Activated T-cell treated with anti-CD3 and anti-CD28 coated beads for 1 hour (primary cell): ENCODE data around the gene MRPL10.
A peak's percentile ranks its signal among the peaks of the same experiment; 100 is the strongest.

Experiments
- DNase-seq: peaks from one replicate; pipeline ENCODE4 v3.0.0-alpha.2; 2020; ENCODE audit warnings: low read depth

MRPL10 gene

DNA sequence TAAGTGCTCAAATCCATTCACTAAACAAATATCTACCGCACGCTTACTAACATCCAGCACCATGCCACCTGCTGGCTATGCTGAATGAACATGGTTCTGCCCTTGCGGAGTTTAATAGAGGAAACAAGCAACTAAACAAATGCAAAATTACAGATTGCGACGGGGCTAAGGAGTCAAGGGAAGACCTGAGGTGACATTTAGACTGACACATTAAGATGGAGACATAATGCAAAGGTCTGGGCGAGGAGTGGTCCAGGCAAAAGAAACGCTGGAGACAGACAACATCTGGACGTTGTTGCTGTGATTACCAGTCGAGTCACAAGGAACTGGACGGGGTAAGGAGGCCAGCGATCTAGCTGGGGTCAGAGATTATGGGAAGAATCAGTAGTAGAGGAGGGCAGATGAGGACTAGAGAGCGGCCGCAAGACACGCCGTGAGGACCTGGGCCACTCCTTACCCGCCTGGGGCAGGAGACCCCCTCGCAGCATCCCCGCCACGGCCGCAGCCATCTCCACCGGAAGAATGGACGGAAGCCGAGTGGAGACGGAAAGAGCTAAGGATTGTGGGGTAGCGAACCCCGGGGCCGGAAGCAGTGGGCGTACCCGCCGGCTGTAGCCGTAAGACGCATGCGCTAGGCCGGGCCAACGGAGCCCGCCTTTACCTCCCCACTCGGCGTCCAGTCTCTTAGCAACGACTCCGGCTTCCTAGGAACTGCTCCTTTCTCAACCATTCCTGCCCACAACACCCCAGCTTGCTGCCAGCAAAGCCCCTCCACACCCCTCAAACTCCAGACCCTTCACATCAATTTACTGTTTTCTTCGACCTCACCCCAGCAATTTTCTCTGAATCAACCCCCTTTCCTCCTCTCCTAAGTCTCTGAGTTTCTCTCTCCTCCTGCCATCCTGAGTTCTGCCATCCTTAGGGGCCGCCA is at the start of gene MRPL10, which contains the start of gene LRRC46:
TSS of gene MRPL10 (minus strand) at position 539 of the 931 bp plus-strand sequence. CDS start at position 509, 30 bp downstream.
TSS of gene LRRC46 (plus strand) at position 668 of the 931 bp plus-strand sequence. CDS start 320 bp downstream, outside the sequence.
- DNase-seq, result peak; percentile 86

DNA sequence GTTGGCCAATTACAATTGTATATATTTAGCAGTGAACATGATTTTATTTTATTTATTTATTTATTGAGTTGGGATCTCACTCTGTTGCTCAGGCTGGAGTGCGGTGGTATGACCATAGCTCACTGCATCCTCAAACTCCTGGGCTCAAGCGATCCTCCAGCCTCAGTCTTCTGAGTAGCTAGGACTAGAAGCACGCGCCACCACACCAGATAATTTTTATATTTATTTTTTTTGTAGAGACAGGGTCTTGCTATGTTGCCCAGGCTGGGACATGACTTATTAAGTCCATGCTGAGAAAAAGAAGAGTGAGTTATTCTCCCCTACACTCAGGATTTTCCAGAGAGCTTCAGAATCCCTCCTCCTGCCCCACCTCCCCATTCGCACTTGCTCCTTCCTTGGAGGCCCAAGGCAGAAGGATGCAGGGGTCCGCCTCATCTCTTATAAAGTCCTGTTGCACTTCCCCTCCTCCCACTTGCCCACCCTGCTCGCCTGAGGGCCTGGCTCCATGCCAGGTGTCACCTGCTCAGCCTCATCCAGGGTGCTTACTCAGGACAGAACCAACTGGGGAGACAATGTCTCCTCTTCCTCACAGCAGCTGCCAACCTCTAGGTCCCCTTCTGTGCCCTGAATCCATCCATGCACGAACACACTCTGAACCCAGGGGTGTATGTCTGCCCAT is 48.6 kb upstream of the MRPL10 start:
- DNase-seq, result no peak

DNA sequence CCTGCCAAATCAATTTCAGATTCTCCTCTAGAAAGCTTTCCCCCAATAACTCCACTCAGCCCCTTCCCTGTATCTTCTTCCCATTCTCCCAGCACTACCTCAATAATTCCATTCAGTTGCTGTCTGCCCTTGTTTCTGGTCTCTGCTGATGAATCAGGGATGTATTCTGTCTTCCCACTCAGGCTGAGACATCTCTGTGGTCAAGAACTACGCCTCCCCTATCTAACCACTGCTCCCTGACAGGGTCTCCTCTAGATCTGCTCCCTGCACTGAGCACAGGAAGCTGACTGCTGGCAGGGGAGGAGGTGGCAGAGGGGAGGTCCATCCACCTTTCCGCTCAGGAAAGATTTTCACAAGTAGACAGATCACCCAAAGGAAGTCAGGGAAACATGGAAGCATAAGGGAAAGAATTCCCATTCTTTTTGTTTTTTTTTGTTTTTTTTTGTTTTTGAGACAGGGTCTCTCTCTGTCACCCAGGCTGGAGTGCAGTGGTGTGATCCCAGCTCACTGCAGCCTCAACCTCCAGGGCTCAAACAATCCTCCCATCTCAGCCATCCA is 47.8 kb upstream of the MRPL10 start:
- DNase-seq, result no peak

DNA sequence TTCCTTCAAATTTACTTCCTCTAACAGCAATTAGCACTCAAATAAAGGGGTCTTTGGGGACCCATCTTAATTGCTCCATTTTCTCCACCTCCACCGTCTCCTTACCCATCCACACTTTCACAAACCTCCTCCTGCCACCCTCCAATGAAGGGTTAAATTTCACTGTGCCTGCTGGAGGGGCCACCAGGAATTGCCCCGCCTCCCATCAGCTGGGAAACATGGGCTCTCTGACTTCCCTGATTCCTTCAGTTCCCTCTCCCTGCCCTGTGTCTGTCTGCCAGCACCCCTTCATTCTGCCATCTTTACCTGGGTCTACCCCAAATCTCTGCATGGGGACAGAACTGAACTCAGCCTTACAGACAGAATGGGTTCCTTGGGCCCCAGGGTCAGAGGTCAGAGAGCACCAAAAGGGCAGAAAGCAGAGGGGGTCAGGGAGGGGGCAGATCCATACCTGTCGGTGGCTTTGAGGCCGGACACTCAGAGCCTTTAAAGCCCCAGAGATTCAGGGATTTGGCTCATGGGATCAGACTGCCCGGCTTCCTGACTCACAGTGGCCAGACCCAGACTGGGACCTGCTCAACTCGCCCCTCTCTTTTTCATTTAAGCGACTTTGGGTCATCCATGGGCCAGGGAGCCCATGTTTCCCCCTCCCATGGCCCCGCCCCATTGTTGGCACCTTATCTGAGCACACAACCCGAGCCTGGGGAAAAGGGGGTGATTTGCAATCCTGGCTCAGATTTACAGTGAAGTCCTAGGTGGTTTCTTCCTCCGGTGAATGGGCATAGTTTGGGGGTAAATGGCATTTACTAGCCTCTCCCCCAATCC is 47.1 kb upstream of the MRPL10 start:
- no peak for DNase-seq

DNA sequence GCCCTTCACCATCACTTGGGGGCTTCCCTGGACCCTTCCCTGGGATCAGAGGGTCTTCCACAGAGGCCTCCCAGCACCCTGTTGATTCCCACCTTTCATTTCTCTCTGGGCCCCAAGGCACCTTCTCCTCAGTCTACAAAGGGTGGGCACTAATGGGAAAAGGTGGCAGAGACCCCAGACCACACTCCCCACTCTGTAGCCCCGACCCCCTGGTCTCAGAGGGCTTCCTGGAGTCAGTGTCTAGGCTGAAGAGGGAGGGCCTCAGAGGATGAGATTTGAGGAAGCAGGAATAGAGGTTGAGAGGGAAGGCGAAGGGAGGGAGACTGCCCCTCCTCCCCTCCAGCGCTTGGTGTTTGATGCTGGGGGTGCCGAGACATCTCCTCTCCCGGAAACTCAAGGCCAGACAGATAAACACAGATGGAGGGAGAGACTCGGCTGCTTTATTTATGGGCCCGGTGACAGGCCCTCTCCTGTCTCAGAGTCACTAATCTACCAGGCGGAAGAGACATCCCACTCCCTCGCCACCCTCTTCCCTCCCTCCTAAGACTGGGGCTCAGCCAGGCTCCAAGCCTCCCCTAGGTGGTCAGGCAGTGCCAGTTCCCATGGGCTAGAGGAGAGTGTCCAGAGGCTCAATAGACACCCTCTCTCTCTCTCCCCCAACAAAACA is 46.2 kb upstream of the MRPL10 start:
- no peak for DNase-seq

DNA sequence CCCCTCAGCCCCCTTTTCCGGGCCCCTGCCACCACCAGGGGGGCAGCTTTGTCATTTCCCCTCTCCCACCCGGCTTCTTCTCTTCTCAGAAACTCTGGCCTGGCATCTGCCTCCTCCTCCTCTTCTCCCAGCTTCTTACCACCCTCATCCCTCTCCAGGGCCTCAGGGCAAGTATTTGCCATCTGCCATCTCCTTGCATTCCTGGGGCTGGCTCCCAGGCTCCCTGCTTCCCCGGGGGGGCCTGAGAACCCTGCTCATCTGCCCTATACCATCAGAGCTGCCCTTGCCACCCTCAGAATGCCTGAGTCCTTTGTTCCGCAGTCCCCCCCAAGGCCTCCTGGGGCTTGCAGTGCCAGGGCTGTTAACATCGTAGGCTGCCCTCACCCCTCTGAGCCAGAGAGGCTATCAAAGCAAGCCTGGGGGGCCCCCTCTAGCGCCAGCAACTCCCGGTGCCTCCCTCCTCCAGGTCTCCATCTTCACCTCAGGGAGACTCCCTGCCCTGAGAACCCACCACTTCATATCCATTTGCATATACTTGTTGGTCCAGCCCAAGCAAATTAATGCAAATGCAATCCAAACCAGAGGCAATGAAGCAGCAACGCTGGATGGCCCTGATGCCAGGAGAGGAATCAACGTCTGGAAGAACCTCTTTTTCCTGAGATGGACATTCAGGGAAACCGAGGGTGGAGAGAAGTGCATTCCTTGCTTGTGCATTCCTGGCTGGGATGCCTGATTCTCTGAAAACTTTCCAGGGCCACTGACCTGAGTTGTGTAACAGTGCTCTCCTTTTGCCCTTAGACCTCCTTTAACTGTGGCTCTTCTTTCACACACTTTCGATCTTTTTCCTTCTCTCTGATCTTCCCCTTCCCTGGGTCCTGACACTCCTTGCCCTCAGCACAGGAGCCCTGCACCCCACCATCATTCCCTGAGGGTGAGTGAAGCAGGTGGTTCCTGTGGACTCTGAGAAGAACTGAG is 44.0 kb upstream of the MRPL10 start:
- no peak for DNase-seq

DNA sequence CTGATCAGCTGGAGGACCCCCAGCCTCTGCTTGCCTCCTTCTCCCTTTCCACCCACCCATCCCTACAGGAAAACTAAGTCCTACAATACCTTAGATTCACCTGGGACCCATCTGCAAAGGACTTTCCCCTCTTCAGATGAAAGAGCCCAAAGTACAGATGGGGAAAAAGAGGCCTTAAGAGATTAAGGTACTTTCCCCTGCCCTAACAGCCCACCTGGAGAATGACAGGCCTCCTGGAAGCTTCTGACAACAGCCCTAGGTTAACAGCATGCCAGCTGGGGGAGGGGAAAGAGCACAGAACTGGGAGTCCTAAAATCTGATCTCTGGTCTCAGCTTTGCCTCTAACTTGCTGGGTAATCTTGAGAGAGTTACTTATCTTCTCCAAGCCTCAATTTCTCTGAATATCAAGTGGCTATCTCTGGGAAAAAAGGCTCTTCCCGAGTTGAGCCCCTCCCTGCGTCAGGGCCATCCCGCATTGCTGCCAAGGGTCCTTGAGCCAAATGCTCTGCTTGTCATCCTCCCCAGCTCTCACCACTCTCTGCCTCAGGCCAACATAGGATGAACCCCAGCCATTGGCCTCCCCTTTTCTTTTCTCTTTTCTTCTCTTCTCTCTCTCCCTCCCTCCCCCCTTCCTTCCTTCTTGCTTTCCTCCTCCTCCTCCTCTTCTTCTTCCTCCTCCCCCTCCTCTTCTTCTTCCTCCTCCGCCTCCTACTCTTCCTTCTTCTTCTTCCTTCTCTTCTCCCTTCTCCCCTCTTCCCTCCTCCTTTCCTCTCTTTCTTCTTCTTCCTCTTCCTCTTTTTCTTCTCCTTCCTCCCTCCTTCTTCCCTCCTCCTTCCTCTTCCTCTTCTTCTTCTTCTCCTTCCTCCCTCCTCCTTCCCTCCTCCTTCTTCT is 42.1 kb upstream of the MRPL10 start:
- no peak for DNase-seq

DNA sequence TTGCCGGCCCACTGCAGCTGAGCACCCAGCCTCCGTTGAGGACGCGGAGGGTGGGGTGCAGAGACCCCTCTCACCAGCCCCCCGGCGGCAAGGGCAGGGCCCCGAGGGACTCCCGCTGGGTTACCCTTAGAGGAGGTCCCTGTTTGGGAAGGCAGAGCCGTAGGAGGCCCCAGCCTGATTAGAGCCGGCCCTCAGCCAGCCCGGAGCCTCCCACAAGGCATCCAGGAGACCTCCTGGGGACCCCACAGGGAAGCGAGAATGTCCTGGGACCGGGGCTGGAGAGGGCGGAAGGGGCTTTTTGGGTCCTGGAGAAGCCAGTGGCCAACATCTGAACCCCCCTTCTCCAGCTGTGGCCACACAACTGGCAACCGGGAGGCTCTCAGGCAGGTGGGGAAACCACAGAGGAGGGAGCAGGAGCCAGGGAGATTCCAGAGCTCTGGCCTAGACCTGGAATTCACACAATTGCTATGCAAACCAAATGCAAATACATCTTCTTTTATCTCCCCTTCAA is 41.4 kb upstream of the MRPL10 start:
- DNase-seq, result no peak

DNA sequence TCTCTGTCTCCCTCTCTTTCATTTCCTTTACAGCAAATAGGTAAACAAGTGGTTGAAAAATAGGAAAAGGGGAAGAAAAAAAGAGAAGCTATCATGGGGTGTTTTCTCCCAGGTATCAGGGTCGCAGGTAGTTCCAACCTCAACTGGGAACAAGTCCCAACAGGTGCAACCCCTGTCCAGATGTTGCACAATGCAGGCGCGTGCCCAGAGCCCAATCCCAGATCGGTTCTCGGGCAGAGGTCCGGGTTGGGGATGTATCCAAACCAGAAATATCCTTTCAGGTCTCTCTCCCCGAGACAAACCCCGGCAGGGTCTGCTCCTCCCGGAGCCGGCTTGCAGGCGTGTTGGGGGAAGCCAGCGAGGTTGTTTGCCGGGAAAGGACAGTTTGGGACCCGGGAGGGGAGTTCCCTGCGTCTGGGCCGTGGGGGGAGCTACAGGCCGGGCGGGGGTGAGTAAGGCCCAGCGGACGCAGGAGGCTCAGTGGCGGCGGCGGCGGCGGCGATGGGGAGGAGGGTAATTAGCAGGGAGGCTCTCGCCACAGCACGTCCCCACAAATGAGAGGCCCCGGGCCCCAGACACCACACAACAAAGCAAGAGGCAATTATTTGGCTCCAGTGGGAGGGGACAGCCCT is 40.8 kb upstream of the MRPL10 start:
- DNase-seq, result no peak

DNA sequence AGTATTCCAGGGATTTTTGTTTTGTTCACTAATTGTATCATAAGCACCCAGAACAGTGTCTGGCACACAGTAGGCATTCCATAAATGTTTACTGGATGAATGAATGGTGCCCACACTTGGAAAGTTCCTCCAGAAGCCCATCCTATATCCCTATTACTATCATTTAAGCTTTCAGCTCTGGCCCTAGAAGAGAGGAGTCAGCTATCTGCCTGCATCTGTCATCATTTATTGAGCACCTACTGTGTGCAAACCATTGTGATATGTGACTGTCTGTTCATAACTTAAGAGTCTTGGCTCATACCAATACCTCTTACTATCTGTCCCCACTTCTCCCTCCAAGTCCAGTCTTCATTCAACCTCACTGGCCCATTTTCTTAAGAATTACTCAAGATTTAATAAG is 39.7 kb upstream of the MRPL10 start:
- DNase-seq, result no peak

DNA sequence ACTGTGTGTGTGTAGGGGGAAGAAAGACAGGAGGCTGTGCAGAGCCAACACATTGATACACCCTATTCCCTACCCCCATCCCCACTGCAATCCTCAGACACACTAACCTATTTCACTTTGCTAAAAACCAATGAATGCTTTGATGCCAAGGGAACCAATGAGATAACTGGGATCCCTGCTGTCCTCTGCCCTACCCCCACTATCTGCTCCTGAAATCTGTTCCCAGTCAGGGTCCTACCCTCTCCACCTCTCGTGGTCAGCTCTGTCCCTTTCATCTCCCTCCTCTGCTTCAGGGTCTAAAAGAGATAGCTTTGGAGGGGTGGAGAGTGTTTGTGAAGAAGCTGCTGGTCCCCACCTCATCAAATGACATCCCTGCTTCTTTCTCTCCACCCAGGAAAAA is 38.7 kb upstream of the MRPL10 start:
- DNase-seq, result no peak

DNA sequence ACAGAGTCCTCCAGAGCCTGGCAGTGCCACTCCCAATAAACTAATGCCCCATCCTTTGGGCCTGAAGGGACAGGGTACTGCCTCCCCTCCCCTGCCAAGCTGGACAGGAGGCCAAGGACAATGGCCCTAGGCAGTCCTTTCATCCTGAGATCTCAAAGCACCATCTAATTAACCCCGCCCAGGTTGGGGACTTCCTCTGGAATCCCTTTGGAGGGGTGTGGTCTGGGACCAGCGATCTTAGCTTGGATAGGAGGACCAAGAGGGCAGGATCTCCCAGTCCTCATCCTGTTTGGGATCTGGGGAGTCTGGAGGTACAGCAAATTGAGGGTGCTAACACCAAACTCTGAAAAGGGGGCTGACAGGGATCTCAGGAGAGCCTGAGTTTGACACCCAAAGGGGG is 37.8 kb upstream of the MRPL10 start:
- no peak for DNase-seq

DNA sequence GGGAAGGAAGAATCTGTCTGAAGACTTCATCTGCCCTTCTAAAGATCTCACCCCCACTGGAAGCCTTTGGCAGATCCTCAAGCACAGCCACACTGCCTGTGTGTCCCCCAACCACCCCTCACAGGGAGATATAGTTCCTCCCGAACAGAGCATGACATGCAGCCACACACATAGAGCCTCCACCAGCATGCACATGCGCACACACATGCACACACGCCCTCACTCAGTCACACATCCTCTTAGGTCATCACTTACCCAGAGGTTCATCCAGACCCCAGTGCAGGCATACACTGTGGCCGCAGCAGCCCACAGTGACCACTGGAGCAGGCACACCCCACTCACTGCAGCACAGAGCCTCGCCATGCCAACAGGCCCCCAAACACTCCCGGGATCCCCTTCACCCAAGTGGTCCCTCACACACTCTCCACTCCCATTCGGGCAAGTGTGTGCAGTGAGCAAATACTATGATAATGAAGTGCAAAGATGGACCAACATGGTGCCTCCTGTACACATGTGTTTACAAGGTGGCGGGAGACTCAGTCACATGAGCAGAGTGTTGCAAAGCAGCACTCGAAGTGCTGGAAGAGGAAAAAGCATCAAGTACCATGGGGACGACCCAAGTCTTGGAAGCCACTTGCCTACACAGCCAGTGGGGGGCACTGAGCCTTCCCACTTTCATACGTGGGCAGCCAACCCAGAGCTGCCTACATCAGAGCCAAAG is 36.6 kb upstream of the MRPL10 start:
- no peak for DNase-seq

DNA sequence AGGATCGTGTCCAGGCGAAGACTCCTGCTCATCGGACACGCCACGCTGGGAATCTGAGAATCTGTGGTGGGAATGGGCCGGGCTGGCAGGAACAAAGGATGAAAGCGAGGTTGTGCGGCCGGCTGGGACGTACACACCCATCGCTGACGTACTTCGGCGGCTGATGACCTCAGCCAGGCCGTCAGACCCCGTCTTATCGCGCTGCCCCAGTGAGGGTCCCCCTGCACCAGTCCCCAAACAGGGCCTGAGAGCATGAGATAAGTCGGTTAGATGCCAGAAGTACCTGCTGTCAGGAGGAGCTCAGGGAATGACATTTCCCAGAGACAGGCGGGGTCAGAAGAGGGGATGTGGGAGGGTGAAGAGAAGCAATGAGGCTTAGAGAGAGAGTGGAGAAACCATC is 35.6 kb upstream of the MRPL10 start:
- DNase-seq, result no peak

DNA sequence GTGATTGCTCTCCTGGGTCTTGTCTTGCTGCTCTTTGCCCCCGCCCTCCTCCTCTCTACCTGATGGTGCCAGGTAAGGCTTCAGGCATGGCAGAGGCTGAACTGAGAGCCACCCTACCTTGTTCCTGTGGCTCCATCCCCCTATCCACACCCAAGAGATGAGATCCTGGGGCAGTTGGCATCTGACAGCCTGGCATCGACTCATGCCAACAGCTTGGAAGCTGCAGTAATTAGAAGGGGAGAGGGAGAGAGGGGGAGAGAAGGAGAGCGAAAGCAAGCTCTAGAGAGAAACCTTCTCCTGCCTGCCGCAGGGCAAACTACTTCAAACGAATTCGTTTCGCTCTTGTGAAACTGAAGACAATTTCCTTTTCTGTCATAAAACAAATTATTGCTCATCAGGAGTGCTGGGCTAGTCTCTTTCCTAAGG is 33.5 kb upstream of the MRPL10 start:
- DNase-seq, result no peak

DNA sequence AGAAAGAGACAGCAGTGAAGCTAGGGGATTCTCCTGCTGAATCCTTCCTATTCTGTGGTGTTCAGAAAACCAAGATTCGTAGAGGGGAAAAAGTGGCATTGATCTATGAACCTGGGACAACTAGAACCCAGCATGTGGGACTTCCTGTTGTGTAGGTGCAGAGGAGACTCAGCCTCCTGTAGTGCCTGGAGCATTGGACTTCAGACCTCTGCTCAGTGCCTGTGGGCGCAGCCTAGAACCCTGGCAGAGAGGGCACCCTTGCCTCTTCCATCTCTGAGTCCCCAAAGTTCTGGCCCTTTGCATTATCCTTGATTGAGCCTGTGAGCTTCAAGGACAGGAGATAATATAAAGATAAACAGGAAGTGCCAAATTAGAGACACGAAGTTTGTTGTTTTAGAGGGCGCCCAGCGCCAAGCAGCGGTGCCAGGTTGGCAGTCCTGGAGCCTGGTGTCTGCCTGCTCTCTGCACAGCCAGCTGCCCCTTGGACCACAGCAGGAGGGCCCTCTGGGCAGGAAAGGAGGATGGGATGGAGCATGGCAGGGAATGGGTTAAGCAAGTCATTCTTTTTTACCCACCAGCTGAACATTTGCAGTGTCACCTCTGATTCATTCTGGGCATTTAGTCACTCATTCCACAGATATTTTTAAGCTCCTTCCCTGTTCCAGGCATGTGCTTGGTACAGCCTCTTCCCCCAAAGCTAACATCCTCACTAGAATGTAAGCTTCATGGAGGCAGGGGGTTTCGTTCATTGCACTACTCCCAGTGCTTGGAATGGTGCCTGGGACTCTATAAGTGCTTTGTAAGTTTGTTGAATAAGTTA is 31.5 kb upstream of the MRPL10 start:
- no peak for DNase-seq

DNA sequence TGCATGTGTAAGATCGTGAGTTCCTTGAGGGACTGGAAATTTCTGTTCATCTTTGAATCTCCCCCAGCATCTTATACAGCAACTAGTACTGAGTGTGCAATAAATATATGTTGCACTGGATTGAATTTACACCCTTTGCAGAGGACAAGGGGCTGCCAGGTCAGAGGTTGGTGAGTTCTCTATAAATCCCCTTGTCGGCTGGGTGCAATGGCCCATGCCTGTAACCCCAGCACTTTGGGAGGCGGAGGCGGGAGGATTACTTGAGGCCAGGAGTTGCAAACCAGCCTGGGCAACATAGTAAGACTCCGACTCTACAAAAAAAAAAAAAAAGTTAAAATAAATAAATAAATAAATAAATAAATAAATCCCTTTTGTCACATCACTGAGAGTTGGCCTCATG is 29.0 kb upstream of the MRPL10 start:
- no peak for DNase-seq
